Coronary artery (tissue), 2 donors: ENCODE data around the gene RIC8A.

Experiments
- DNase-seq: peaks from one replicate; pipeline ENCODE4 v3.0.0-alpha.2; 2017; ENCODE audit warnings: low spot score
- H3K27ac ChIP-seq, 2 donors: fragments of 200-600 bp; sonication (generic); one replicate each; pipeline ENCODE4 v1.5.1; 2016 to 2019
- H3K4me3 ChIP-seq: fragments of 200-600 bp; sonication (generic); 2 replicates; pipeline ENCODE4 v1.5.1; 2016; ENCODE audit warnings: mild to moderate bottlenecking, moderate library complexity
- CTCF ChIP-seq: fragments of 200-600 bp; sonication (generic); IDR thresholded peaks from one replicate; pipeline ENCODE4 v1.5.1; 2019; ENCODE audit warnings: antibody characterized with exemption

The RIC8A gene

GRCh38 chr11:257766-258493, 50.4 kb downstream of the RIC8A start:
- DNase-seq, result no peak
- TF ChIP-seq CTCF, result no peak
- Histone ChIP-seq H3K4me3 (no peak overlapping the region), H3K27ac (no peak overlapping the region)

GRCh38 chr11:259413-259812, 51.9 kb downstream of the RIC8A start:
- Histone ChIP-seq H3K27ac (no peak overlapping the region), H3K4me3 (no peak overlapping the region)
- TF ChIP-seq CTCF, result no peak
- no peak for DNase-seq

GRCh38 chr11:261624-262023, 54.1 kb downstream of the RIC8A start:
- no peak for TF ChIP-seq CTCF
- no peak overlapping the region for H3K4me3 ChIP-seq
- no peak overlapping the region for H3K27ac ChIP-seq
- DNase-seq, result no peak
